ENCODE results near the gene ZNF518A. TPM values are rescaled to one million over a fixed set of nuclear protein-coding genes. Genes with fewer than 3 reads are reported as not detected.

ZNF518A gene
- total and polyA plus RNA-seq, 2 of the 13 experiments (the other 11 are each of a cell fraction or from before 2014, with no cell fraction given): 21.7 to 37.1 TPM

DNA sequence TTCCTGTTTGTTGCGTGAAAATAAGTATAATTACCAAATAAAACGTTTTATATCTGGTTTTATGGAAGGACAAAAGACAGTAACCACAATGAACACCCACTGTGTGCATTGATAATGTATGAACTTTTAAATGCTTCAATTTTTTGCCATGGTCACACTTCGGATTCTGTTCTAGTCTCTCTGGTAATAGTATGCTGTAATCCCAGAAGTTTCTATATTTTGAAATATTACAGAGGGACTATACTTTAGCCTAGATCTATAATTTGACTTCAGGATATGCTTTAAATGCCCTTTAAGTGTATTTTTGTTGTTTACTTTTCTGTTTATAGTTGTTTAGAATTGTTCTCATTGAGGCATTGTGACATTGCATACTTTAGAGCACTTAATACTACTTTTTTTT lies 1.5 kb downstream of the ZNF518A start:
- intact Hi-C loops (cut with micrococcal nuclease; ENCODE audit: unreplicated experiment) (no loop called here), in situ Hi-C loops (cut with HindIII; ENCODE audit: extremely low pct_ligation_motif_present, low pct_unique_long_range_greater_than_20kb) (loop anchor here (5.0 kb wide), 1 partner anchor 84 kb away; no protein-coding TSS in a partner anchor)
- FAIRE-seq (no peak), DNase-seq (ENCODE audit: low spot score) (no peak), ATAC-seq (no peak)
- WGBS (ENCODE audit: low lambda C conversion rate): 34% methylated on average over 3 of the region's 3 CpGs
- ChIA-PET POLR2A (no interaction called here), CTCF (ENCODE audit: low intra/inter-chr PET ratio, low total read pairs) (no interaction called here)
- BruUV-seq (replicated peaks): no TSS peak
- Histone ChIP-seq H3K9me3 (ENCODE audit: low read length) (no peaks in the 10 kb centered on the region), H3K4me2 (ENCODE audit: low read depth, low read length) (peak overlapping the region; percentile 84), H4K20me1 (ENCODE audit: insufficient read depth, low read length) (no peaks in the 10 kb centered on the region; the same call in 1 of the 2 replicates), H3K9ac (ENCODE audit: insufficient read depth, low read depth, low read length) (peak overlapping the region; percentile 99), H3K79me2 (ENCODE audit: insufficient read depth, low read length) (peaks cover 46% of the 10 kb centered on the region), H3K27me3 (ENCODE audit: control insufficient read depth in 1 of 2, insufficient read depth in 2 of 2, low read length in 2 of 2) (no peaks in the 10 kb centered on the region), H3K27ac (ENCODE audit: extremely low read length, insufficient read depth, low read length) (peak overlapping the region; percentile 100), H2AFZ (ENCODE audit: low read length) (no peak overlapping the region), H3K36me3 (replicated peaks in 1 of 2; ENCODE audit: control insufficient read depth in 1 of 2, insufficient read depth in 2 of 2, low read length in 2 of 2) (peaks cover 7 to 34% of the 10 kb centered on the region in 2 experiments), H3K4me1 (ENCODE audit: insufficient read depth, low read length) (peaks cover 24% of the 10 kb centered on the region), H3K4me3 (replicated peaks in 1 of 3; ENCODE audit: insufficient read depth in 1 of 3, low read depth in 2 of 3, low read length in 3 of 3) (peak overlapping the region; percentile 61 to 90 (median 86))
- TF ChIP-seq ZNF124 (CRISPR knock-in tag; IDR thresholded peaks at IDR 0.05) (no peak), ZNF350 (CRISPR knock-in tag; IDR thresholded peaks at IDR 0.05; ENCODE audit: borderline replicate concordance, low read depth) (no peak), FOSL2 (CRISPR knock-in tag; IDR thresholded peaks at IDR 0.05) (no peak), PHB2 (IDR thresholded peaks at IDR 0.05; ENCODE audit: partially characterized antibody) (no peak), SP4 (CRISPR knock-in tag; IDR thresholded peaks at IDR 0.05) (no peak), TGIF2 (CRISPR knock-in tag; IDR thresholded peaks at IDR 0.05) (no peak), ZNF572 (CRISPR knock-in tag; IDR thresholded peaks at IDR 0.05) (no peak), HCFC1 (IDR thresholded peaks at IDR 0.05; ENCODE audit: low read depth, low read length) (no peak), RARA (CRISPR knock-in tag; IDR thresholded peaks at IDR 0.05) (no peak), KAT2B (IDR thresholded peaks at IDR 0.05; ENCODE audit: borderline replicate concordance, low read depth, low read length) (no peak), XBP1 (CRISPR knock-in tag; IDR thresholded peaks at IDR 0.05) (no peak), ZNF652 (CRISPR knock-in tag; IDR thresholded peaks at IDR 0.05; ENCODE audit: borderline replicate concordance, low read depth) (no peak)
- TF ChIP-seq, protein P1, sequence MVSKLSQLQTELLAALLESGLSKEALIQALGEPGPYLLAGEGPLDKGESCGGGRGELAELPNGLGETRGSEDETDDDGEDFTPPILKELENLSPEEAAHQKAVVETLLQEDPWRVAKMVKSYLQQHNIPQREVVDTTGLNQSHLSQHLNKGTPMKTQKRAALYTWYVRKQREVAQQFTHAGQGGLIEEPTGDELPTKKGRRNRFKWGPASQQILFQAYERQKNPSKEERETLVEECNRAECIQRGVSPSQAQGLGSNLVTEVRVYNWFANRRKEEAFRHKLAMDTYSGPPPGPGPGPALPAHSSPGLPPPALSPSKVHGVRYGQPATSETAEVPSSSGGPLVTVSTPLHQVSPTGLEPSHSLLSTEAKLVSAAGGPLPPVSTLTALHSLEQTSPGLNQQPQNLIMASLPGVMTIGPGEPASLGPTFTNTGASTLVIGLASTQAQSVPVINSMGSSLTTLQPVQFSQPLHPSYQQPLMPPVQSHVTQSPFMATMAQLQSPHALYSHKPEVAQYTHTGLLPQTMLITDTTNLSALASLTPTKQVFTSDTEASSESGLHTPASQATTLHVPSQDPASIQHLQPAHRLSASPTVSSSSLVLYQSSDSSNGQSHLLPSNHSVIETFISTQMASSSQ (IDR thresholded peaks at IDR 0.05; ENCODE audit: low read depth): no peak
- TF ChIP-seq, protein P1 (CRISPR knock-in tag; IDR thresholded peaks at IDR 0.05; ENCODE audit: borderline replicate concordance): no peak
- TF ChIP-seq, protein P2, sequence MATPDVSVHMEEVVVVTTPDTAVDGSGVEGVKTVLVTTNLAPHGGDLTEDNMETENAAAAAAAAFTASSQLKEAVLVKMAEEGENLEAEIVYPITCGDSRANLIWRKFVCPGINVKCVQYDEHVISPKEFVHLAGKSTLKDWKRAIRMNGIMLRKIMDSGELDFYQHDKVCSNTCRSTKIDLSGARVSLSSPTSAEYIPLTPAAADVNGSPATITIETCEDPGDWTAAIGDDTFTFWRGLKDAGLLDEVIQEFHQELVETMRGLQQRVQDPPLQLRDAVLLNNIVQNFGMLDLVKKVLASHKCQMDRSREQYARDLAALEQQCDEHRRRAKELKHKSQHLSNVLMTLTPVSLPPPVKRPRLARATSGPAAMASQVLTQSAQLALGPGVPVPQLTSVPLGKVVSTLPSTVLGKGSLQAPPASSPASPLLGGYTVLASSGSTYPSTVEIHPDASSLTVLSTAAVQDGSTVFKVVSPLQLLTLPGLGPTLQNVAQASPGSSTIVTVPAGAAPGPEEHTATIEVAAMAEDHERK (CRISPR knock-in tag; IDR thresholded peaks at IDR 0.05; ENCODE audit: low read depth): no peak
- TF ChIP-seq, protein P3, sequence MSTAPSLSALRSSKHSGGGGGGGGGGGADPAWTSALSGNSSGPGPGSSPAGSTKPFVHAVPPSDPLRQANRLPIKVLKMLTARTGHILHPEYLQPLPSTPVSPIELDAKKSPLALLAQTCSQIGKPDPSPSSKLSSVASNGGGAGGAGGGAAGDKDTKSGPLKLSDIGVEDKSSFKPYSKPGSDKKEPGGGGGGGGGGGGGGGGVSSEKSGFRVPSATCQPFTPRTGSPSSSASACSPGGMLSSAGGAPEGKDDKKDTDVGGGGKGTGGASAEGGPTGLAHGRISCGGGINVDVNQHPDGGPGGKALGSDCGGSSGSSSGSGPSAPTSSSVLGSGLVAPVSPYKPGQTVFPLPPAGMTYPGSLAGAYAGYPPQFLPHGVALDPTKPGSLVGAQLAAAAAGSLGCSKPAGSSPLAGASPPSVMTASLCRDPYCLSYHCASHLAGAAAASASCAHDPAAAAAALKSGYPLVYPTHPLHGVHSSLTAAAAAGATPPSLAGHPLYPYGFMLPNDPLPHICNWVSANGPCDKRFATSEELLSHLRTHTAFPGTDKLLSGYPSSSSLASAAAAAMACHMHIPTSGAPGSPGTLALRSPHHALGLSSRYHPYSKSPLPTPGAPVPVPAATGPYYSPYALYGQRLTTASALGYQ (CRISPR knock-in tag; IDR thresholded peaks at IDR 0.05): no peak
- TF ChIP-seq, protein P4, sequence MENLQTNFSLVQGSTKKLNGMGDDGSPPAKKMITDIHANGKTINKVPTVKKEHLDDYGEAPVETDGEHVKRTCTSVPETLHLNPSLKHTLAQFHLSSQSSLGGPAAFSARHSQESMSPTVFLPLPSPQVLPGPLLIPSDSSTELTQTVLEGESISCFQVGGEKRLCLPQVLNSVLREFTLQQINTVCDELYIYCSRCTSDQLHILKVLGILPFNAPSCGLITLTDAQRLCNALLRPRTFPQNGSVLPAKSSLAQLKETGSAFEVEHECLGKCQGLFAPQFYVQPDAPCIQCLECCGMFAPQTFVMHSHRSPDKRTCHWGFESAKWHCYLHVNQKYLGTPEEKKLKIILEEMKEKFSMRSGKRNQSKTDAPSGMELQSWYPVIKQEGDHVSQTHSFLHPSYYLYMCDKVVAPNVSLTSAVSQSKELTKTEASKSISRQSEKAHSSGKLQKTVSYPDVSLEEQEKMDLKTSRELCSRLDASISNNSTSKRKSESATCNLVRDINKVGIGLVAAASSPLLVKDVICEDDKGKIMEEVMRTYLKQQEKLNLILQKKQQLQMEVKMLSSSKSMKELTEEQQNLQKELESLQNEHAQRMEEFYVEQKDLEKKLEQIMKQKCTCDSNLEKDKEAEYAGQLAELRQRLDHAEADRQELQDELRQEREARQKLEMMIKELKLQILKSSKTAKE (CRISPR knock-in tag; IDR thresholded peaks at IDR 0.05; ENCODE audit: borderline replicate concordance): no peak
